Measurements from ENCODE around the gene ASTN2. TPM values are rescaled to one million over a fixed set of nuclear protein-coding genes. Genes with fewer than 3 reads are reported as not detected.

Gene ASTN2
- total and polyA plus RNA-seq, 9 of the 15 experiments (the other 6 are each of a cell fraction or from before 2014, with no cell fraction given): 0.56 to 3.5 (median 1.9) TPM

DNA sequence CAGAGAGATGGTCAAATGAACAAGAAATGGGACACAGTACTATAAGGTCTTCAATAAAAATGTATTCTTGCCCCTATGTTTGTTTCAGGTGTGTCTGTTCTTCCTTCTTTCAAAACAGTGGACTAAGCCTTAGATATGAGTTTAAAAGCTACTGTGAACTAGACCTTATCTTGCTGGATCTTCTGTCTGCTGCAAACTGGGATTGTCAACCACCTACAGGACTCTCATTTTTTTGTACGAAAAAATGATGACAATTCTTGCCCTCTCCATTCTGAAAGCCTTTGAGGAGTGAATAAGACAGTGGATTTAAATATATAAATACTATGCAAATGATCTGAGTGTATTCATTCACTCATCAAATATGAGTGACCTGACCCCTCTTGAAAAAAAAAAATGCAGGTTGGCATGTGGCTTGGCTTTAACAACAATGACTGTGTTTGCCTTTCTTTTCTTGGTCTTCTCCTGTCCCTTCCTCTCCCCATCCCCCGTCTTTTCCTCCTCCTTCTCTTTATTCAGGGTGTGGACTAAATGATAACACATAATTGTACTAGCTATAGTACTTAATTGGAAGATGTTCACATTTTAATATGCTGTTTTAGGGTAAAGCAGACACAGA lies 963.2 kb downstream of the ASTN2 start:
- H3K4me3 ChIP-seq: no peak overlapping the region
- in situ Hi-C loops (cut with MboI): no loop called here
- H3K27me3 ChIP-seq (ENCODE audit: control insufficient read depth in 2 of 2, insufficient read depth in 2 of 2, low read length in 2 of 2): no peaks in the 10 kb centered on the region
- H3K9ac ChIP-seq (ENCODE audit: insufficient read depth in 1 of 2, low read depth in 2 of 2, low read length in 2 of 2): no peak overlapping the region
- no peaks in the 10 kb centered on the region for H3K9me1 ChIP-seq (ENCODE audit: control insufficient read depth, insufficient read depth, low read length)
- H3K4me2 ChIP-seq (ENCODE audit: insufficient read depth, low read length): peak overlapping the region; percentile 7; the same call in 1 of the 2 replicates
- H3K79me2 ChIP-seq (ENCODE audit: control insufficient read depth, insufficient read depth, low read length): no peaks in the 10 kb centered on the region
- ChIA-PET CTCF (ENCODE audit: low intra/inter-chr PET ratio) (no interaction called here), POLR2A (interaction anchor here (0.6 to 1.8 kb wide), 9 partner anchors 9 to 296 kb away, joined by 3 to 5 read pairs (median 3); no protein-coding TSS in a partner anchor)
- ATAC-seq: peak; percentile 61
- WGBS (ENCODE audit: insufficient coverage, low coverage, missing lambda C conversion rate): 8% methylated on average over 2 of the region's 2 CpGs
- BruUV-seq (replicated peaks): no TSS peak
- no peak for DNase-seq (ENCODE audit: extremely low read depth in 1 of 4, low spot score in 3 of 4)
- H2AFZ ChIP-seq (ENCODE audit: low read depth, low read length): peak overlapping the region; percentile 11
- H3K9me3 ChIP-seq (replicated peaks; ENCODE audit: control insufficient read depth, insufficient read depth, low read depth, low read length): peaks cover 1% of the 10 kb centered on the region; the same call in 1 of the 2 replicates
- peaks cover 5 to 25% of the 10 kb centered on the region in 2 experiments; a peak in 4 of 5 replicates for H3K4me1 ChIP-seq (replicated peaks in 1 of 2; ENCODE audit: control insufficient read depth in 2 of 2, insufficient read depth in 2 of 2, low read length in 2 of 2)
- H3K36me3 ChIP-seq (ENCODE audit: control insufficient read depth, insufficient read depth, low read length): no peaks in the 10 kb centered on the region
- no peaks in the 10 kb centered on the region for H4K20me1 ChIP-seq (replicated peaks; ENCODE audit: control insufficient read depth, insufficient read depth, low read length)
- FAIRE-seq: no peak
- H3K27ac ChIP-seq (ENCODE audit: extremely low read depth, low read depth, low read length): peak overlapping the region; percentile 11; the same call in 1 of the 3 replicates
- intact Hi-C loops (cut with micrococcal nuclease): no loop called here
- TF ChIP-seq CBFA2T2 (conservative IDR thresholded peaks at IDR 0.05) (no peak), ZSCAN32 (CRISPR knock-in tag; IDR thresholded peaks at IDR 0.05) (no peak), ERF (CRISPR knock-in tag; IDR thresholded peaks at IDR 0.05) (no peak), SMAD4 (CRISPR knock-in tag; conservative IDR thresholded peaks at IDR 0.05) (peak; percentile 36; the same call in 1 of the 2 replicates), SMARCA4 (IDR thresholded peaks at IDR 0.05) (peak; percentile 36; the same call in 1 of the 2 replicates), GATA2 (CRISPR knock-in tag; IDR thresholded peaks at IDR 0.05) (0 out of 2 replicates have a peak, but pooled peaks have one; percentile 33), MEIS2 (IDR thresholded peaks at IDR 0.05; ENCODE audit: partially characterized antibody) (peak; percentile 15), JUND (IDR thresholded peaks at IDR 0.05; ENCODE audit: borderline replicate concordance, low read depth, low read length) (0 out of 2 replicates have a peak, but pooled peaks have one; percentile 9), JUND (tag; IDR thresholded peaks at IDR 0.05; ENCODE audit: borderline replicate concordance, low read depth, low read length) (peak; percentile 23; the same call in 1 of the 3 replicates), TCF3 (CRISPR knock-in tag; IDR thresholded peaks at IDR 0.05) (0 out of 2 replicates have a peak, but pooled peaks have one; percentile 6), ARID1B (IDR thresholded peaks at IDR 0.05) (peak; percentile 47; the same call in 1 of the 2 replicates), DPF2 (IDR thresholded peaks at IDR 0.05) (peak; percentile 53; the same call in 1 of the 2 replicates)
- TF ChIP-seq, protein P1, sequence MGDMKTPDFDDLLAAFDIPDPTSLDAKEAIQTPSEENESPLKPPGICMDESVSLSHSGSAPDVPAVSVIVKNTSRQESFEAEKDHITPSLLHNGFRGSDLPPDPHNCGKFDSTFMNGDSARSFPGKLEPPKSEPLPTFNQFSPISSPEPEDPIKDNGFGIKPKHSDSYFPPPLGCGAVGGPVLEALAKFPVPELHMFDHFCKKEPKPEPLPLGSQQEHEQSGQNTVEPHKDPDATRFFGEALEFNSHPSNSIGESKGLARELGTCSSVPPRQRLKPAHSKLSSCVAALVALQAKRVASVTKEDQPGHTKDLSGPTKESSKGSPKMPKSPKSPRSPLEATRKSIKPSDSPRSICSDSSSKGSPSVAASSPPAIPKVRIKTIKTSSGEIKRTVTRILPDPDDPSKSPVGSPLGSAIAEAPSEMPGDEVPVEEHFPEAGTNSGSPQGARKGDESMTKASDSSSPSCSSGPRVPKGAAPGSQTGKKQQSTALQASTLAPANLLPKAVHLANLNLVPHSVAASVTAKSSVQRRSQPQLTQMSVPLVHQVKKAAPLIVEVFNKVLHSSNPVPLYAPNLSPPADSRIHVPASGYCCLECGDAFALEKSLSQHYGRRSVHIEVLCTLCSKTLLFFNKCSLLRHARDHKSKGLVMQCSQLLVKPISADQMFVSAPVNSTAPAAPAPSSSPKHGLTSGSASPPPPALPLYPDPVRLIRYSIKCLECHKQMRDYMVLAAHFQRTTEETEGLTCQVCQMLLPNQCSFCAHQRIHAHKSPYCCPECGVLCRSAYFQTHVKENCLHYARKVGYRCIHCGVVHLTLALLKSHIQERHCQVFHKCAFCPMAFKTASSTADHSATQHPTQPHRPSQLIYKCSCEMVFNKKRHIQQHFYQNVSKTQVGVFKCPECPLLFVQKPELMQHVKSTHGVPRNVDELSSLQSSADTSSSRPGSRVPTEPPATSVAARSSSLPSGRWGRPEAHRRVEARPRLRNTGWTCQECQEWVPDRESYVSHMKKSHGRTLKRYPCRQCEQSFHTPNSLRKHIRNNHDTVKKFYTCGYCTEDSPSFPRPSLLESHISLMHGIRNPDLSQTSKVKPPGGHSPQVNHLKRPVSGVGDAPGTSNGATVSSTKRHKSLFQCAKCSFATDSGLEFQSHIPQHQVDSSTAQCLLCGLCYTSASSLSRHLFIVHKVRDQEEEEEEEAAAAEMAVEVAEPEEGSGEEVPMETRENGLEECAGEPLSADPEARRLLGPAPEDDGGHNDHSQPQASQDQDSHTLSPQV (IDR thresholded peaks at IDR 0.05): peak; percentile 68
- TF ChIP-seq, protein P2, sequence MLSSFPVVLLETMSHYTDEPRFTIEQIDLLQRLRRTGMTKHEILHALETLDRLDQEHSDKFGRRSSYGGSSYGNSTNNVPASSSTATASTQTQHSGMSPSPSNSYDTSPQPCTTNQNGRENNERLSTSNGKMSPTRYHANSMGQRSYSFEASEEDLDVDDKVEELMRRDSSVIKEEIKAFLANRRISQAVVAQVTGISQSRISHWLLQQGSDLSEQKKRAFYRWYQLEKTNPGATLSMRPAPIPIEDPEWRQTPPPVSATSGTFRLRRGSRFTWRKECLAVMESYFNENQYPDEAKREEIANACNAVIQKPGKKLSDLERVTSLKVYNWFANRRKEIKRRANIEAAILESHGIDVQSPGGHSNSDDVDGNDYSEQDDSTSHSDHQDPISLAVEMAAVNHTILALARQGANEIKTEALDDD (IDR thresholded peaks at IDR 0.05): peak; percentile 41; the same call in 1 of the 2 replicates

Measured in K562 (cell line).